Myocyte (in vitro differentiated cells): ENCODE results near the gene DBT. TPM values are rescaled to one million over a fixed set of nuclear protein-coding genes. Genes with fewer than 3 reads are reported as not detected.

Experiments
- microRNA counts: library from miRNA; unstranded; fragments of <30 nt; microRNA quantifications from one replicate; lab custom pipeline; 2016
- microRNA-seq: library from miRNA; unstranded; fragments of <30 nt; microRNA quantifications from one replicate; pipeline ENCODE4, GENCODE V29; 2016
- total RNA-seq: library from RNA; depleted of rRNA; stranded (reverse); fragments of >200 nt; gene quantifications from 2 replicates; pipeline ENCODE4 v1.2.3, GENCODE V29; 2014

DBT gene
- total RNA-seq, 1 donor from 2014 or later = 6.7 TPM

MicroRNAs encoded within 50 kb of the gene (microRNA counts, 767-probe panel; counts per million panel counts)
- microRNA hsa-miR-553 (lab: Ali Mortazavi, UCI) = not detected

Small RNAs within 50 kb of the gene (microRNA-seq; reads per million reads assigned to microRNA genes)
- gene MIR553 = not detected

Other genes with a start within 250 kb of the DBT start
- 1.6 and 1.9 TPM in 2 replicates for gene SASS6, start 116.9 kb downstream of the DBT start, total RNA-seq
- 15.2 and 17.4 TPM in 2 replicates for gene TRMT13, start 116.7 kb downstream of the DBT start, total RNA-seq
- 31.4 and 58.7 TPM in 2 replicates for gene LRRC39, start 71.6 kb downstream of the DBT start, total RNA-seq
- gene RTCA, start 16.4 kb upstream of the DBT start, total RNA-seq = 25.0 and 28.9 TPM in 2 replicates
- 5.9 and 8.5 TPM in 2 replicates for gene CDC14A, start 102.7 kb upstream of the DBT start, total RNA-seq